Activated naive CD4-positive, alpha-beta T cell (primary cell): ENCODE data around the gene EPB41L4B.
A peak's percentile ranks its signal among the peaks of the same experiment; 100 is the strongest.
"Not testable (repeated sequence)": the region's sequence is repeated elsewhere in the genome, so short reads cannot be mapped to it uniquely, and the experiment has no call there.

Source experiments
- DNase-seq, 4 experiments: peaks; one replicate each; lab custom pipeline; 2025; lab: John Stamatoyannopoulos, UW

Gene EPB41L4B

GRCh38 chr9:109320742-109321448 lies at the start of gene EPB41L4B:
Gene EPB41L4B, minus strand, starts transcription at chr9:109321059. Its CDS starts 613 bp downstream, at chr9:109320446.
- peak; percentile 63 to 86 (median 78) for DNase-seq

- DNase-seq = no peak
Observed at GRCh38 chr9:109369285-109369684, 48.4 kb upstream of the EPB41L4B start.

DNA sequence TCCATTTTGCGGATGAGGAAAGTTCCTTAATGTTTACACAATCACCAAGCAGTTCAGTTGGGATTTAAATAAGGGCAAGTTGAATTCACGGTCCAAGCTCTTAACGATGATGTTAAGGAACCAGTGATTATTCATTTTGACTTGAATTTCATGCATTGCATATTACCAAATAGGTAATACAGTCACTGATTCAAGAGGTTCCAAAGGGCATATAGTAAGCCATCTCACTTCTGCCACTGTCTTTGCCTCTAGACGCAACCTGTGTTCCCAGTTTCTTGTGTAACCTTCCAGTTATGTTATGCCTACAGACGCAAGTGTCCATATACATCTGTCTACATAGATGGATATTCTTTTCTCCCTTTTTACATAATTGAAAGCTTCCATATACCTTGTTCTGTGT lies 39.9 kb upstream of the EPB41L4B start:
- no peak for DNase-seq

DNA sequence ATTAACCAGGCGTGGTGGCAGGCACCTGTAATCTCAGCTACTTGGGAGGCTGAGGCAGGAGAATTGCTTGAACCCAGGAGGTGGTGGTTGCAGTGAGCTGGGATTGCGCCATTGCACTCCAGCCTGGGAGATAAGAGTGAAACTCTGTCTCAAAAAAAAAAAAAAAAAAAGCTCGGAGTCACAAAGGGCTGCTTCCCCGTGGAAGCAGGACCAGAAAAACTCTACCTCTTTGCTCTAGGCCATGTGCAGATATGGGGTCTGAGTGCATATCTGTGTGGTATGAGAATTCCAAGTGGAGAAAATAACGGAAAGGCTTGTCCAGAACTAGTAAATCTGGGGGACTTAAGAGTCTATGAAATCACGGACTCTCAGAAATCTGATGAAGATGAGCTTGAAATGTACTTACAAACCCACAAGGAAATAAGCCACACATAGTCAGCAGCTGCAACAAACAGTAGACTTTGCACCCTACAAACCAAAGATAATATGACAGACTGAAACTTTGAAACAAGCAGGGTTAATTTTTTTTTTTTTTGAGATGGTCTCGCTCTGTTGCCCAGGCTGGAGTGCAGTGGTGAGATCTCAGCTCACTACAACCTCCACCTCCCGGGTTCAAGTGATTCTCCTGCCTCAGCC lies 38.2 kb upstream of the EPB41L4B start:
- DNase-seq = not testable (repeated sequence)

GRCh38 chr9:109355564-109356297 lies 34.9 kb upstream of the EPB41L4B start:
- DNase-seq = no peak

DNA sequence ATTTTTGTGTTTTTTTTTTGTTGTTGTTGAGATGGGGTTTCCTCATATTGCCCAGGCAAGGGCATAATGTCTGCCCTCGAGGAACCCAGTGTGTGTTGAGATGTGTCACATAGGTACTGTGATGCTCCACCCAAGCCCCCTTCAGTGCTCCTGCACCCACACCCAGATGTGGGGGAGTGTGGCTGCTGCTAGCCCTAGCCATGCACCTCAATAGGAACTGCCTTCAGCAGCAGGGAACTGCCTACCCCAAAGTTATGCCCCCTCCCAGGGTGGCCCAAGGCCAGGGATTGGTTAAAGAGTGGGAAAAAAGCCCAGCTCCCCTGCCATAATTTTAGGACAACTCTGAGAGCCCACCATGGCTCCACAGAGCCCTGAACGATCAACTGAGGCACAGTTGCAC lies 33.3 kb upstream of the EPB41L4B start:
- no peak for DNase-seq

GRCh38 chr9:109351032-109351431 lies 30.2 kb upstream of the EPB41L4B start:
- DNase-seq = no peak

- no peak for DNase-seq
Observed at GRCh38 chr9:109349421-109349846, 28.6 kb upstream of the EPB41L4B start.

DNA sequence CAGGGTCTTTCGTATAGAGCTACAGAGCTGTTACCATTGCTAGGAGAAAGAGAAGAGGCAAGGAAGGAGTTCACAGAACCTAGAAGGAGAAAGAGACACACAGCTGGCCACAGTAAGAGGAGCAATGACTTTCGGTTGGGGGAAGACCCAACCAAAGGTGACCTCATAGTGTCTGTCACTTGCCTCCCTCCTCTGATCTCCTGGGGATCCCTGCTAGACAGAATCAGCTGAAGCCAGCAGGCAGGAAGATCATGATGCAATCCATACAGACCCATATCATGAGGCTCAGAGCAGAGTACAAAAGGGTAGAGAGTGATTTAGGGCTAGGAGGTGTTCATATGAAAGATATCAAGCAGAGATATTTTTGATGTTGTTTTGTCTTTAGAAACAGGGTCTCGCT lies 26.0 kb upstream of the EPB41L4B start:
- no peak for DNase-seq

DNA sequence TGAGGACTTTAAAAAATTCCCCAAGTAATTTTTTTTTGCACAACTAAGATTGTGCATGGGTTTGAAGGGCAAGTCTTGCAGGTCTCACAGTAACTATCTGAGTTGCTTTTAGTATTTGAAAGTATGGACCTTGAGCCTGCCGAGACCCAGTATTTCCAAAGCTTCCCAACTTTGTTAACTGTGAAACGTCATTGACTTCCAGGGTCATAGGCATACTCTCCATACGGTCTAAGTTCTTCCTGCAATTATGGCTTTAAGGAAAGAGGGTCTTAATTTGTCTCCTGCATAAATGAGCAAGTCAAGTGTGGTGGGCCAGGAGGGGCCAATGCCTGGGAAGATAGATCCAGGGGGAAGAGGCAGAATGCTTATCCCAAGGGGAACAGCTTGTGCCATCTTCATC lies 24.0 kb upstream of the EPB41L4B start:
- no peak for DNase-seq

DNA sequence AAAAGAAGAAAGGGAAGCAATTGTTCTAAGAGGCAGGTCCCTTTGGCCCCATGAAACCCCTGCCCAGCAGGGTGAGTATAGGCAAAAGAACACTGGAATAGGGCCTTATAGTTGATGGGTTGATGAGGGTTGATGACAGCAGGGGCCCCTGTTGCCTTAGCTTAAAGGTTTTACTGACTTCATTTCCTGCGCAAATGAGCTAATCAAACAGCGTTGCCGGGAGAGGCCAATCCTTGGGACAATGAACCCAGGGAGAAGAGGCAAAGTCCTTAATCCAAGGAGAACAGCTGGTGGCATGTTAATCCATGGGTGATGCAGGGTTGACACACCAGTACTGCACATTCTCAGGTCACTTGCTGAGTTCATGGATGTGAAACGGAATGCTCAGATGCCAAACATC lies 22.0 kb upstream of the EPB41L4B start:
- no peak for DNase-seq

DNA sequence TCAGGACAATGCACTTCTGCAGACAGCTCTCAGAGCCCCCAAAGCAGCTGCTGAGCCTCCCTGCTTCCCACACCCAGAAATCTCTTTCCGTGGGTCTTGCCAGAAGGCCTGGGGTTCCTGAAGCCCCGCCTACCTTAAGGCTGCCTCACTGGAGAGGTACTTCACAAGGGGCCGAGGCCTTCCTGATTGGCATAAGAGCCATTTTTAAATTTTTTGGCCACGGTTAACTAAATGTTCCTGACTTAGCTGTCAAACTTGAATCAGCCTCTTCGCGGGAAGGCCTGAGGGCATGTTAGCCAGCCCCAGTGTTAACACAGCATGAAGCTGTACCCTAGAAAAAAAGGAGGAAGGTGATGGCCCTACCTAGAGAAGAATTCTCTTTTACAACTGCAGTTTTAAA lies 20.7 kb upstream of the EPB41L4B start:
- no peak for DNase-seq

DNA sequence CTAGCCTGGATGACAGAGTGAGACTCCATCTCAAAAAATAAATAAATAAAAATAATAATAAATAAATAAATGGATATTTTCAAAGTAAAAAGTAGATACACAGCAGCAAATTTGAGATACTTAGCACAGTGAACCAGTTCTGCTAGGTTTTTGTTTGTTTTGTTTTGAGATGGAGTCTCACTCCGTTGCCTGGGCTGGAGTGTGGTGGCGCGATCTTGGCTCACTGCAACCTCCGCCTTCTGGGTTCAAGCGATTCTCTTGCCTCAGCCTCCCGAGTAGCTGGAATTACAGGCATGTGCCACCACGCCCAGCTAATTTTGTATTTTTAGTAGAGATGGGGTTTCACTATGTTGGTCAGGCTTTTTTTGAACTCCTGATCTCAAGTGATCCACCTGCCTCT lies 20.1 kb upstream of the EPB41L4B start:
- not testable (repeated sequence) for DNase-seq

DNA sequence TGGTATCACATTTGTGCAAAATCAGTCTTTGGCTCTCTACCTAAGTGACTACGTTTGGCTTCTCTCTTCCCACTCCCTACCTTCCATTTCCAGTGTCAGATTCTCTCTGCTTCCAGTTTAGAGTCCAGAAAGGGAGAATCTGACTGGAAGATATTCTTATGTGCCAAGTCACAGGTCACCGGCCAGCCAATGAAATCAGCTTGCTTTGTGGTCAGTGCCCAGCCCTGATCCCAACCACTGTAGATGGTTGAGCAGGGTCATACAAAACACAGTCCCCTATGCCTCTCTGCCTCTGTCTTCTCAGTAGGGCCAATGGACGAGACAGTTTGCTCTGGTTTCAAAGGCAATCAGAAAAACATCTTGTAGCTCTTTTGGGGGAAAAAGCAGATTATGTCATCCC lies 15.6 kb upstream of the EPB41L4B start:
- DNase-seq = no peak

- DNase-seq = no peak
Observed at GRCh38 chr9:109335929-109336328, 15.1 kb upstream of the EPB41L4B start.

- no peak for DNase-seq
Observed at GRCh38 chr9:109335121-109335520, 14.3 kb upstream of the EPB41L4B start.

DNA sequence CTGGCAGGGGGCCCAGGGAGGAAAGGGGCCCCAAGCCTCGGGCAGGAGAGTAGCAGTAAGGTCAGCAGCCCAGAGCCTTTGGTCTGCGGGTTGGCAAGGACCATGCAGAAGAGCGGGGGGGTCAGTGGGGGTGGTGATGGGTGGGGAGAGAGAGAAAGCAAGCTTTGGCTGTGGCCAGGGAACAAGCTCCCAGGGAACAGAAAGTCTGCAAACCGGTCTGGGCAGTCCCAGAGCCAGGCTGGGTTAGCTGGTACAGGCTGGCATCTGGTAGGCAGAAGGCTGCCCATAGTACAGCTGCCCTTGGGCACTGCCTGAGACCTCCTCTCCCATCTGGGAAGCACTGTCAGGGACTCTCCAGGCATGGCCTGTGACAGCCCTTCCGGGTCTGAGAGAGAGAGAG lies 10.5 kb upstream of the EPB41L4B start:
- DNase-seq = no peak

GRCh38 chr9:109329638-109330258 lies 8.9 kb upstream of the EPB41L4B start:
- no peak for DNase-seq

DNA sequence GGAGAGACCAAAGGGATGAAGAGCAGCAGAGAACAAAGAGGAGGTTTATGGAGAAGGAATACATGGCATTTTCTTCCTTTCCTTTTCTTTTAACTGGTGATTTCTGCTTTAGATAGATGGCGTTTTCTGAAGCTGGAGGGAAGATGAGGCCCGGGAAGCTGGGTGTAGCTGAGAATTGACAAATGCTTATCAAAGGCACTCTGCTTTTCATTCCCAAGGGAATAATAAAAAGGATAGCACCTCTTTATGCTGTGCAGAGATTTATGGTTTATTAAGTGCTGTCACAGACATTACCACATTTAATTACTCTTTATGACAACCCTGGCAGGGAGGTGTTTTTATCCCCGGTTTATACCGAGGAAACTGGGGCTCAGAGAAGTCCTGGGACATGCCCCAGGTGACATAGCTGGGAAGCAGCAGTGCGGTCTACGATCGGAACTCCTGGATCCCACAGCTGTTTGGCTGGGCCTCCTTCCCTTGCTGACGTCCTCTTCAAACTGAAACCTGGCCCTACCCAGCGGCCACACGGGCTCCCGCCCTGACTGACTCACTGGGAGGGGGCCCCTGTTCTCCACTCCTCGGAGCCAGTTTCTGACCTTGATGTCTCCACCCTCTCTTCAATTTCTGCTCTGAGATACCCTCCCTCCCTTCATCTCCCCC lies 8.2 kb upstream of the EPB41L4B start:
- DNase-seq = no peak

- no peak for DNase-seq
Observed at GRCh38 chr9:109325089-109325488, 4.2 kb upstream of the EPB41L4B start.

GRCh38 chr9:109323771-109324170 lies 2.9 kb upstream of the EPB41L4B start:
- no peak for DNase-seq

- no peak for DNase-seq
Observed at GRCh38 chr9:109321727-109322126, 868 bp upstream of the EPB41L4B start.
